Keratinocyte (primary cell): ENCODE data around the gene PCSK6.

Experiments
- EZH2 ChIP-seq: IDR thresholded peaks from one replicate; pipeline ENCODE4 v1.6.1; 2012; ENCODE audit warnings: inconsistent platforms, mild to moderate bottlenecking, low read length, moderate library complexity
- TF ChIP-seq, protein P1 (sequence below), 3 experiments: IDR thresholded peaks in 1 of 3; conservative IDR thresholded peaks in 1 of 3; optimal IDR thresholded peaks in 1 of 3; 2 replicates in 2 of 3; 3 replicates in 1 of 3; pipeline versions ENCODE3 to v1.5.1; 2011; ENCODE audit warnings: low read length in 3 of 3, mild to moderate bottlenecking in 3 of 3, moderate library complexity in 2 of 3, control low read depth in 1 of 3, inconsistent platforms in 1 of 3; ENCODE audit not compliant: insufficient read depth in 2 of 3; ENCODE audit errors: extremely low read depth in 1 of 3

GRCh38 chr15:101489599-101490407, at the start of gene PCSK6:
- TF ChIP-seq, protein P1, sequence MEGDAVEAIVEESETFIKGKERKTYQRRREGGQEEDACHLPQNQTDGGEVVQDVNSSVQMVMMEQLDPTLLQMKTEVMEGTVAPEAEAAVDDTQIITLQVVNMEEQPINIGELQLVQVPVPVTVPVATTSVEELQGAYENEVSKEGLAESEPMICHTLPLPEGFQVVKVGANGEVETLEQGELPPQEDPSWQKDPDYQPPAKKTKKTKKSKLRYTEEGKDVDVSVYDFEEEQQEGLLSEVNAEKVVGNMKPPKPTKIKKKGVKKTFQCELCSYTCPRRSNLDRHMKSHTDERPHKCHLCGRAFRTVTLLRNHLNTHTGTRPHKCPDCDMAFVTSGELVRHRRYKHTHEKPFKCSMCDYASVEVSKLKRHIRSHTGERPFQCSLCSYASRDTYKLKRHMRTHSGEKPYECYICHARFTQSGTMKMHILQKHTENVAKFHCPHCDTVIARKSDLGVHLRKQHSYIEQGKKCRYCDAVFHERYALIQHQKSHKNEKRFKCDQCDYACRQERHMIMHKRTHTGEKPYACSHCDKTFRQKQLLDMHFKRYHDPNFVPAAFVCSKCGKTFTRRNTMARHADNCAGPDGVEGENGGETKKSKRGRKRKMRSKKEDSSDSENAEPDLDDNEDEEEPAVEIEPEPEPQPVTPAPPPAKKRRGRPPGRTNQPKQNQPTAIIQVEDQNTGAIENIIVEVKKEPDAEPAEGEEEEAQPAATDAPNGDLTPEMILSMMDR (optimal IDR thresholded peaks at IDR 0.05 in 1 of 3, IDR thresholded peaks at IDR 0.05 in 1 of 3, conservative IDR thresholded peaks at IDR 0.05 in 1 of 3; ENCODE audit: extremely low read depth in 1 of 3, insufficient read depth in 2 of 3, low read length in 3 of 3), result no peak
- no peak for TF ChIP-seq EZH2
